Spleen (tissue), 7 donors: ENCODE measurements around the gene TRAF7.
"Not testable (repeated sequence)": the region's sequence is repeated elsewhere in the genome, so short reads cannot be mapped to it uniquely, and the experiment has no call there.

Experiments
- POLR2A ChIP-seq, 3 donors: fragments of 450-650 bp; IDR thresholded peaks; one replicate each; pipeline ENCODE4 v1.5.1; 2017; ENCODE audit warnings: antibody characterized with exemption in 3 of 3, mild to moderate bottlenecking in 1 of 3
- POLR2AphosphoS5 ChIP-seq, 3 donors: sonication (generic); formaldehyde crosslinking; IDR thresholded peaks; one replicate each; pipeline ENCODE4 v1.5.1; 2017; ENCODE audit warnings: antibody characterized with exemption in 3 of 3
- TF ChIP-seq, protein P1 (sequence below), 11 experiments: fragments of 200-600 bp in 7 of 11; fragments of 450-650 bp in 4 of 11; sonication (generic) in 4 of 11; IDR thresholded peaks in 8 of 11; conservative IDR thresholded peaks in 3 of 11; 1 replicate in 7 of 11; 2 replicates in 4 of 11; pipeline versions ENCODE4 v1.4.0 to v1.8.0; 2016 to 2021; ENCODE audit warnings: antibody characterized with exemption in 11 of 11, inconsistent platforms in 4 of 11, mild to moderate bottlenecking in 1 of 11
- donor health status: DM: no; HTN: no; CAD: no; lungs with moderate emphysema.
- donor health status: DM: no; HTN: no; CAD: no.
- donor health status: DM: no; HTN: no; CAD: no.

DNA sequence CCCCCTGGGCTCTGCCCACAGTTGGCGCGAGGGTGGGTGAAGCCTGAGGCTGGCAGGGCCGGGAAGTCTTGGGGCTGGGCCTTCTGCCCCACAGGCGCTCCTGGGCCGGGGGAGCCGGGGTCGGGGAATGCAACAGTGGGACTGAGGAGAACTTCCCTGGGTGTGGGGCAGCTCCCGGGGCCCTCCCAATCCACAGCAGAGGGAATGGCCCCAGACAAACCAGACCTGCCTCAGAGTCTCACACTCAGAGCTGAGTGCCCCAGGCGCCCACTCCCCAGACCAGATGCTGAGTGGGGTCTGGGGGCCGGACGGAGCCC lies 31.2 kb upstream of the TRAF7 start:
- TF ChIP-seq, protein P1, sequence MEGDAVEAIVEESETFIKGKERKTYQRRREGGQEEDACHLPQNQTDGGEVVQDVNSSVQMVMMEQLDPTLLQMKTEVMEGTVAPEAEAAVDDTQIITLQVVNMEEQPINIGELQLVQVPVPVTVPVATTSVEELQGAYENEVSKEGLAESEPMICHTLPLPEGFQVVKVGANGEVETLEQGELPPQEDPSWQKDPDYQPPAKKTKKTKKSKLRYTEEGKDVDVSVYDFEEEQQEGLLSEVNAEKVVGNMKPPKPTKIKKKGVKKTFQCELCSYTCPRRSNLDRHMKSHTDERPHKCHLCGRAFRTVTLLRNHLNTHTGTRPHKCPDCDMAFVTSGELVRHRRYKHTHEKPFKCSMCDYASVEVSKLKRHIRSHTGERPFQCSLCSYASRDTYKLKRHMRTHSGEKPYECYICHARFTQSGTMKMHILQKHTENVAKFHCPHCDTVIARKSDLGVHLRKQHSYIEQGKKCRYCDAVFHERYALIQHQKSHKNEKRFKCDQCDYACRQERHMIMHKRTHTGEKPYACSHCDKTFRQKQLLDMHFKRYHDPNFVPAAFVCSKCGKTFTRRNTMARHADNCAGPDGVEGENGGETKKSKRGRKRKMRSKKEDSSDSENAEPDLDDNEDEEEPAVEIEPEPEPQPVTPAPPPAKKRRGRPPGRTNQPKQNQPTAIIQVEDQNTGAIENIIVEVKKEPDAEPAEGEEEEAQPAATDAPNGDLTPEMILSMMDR (IDR thresholded peaks at IDR 0.05 in 8 of 11, conservative IDR thresholded peaks at IDR 0.05 in 3 of 11), result not testable (repeated sequence)
- not testable (repeated sequence) for TF ChIP-seq POLR2AphosphoS5, POLR2A (IDR thresholded peaks at IDR 0.05)
